ENCODE data around the gene NFE2L3. TPM values are rescaled to one million over a fixed set of nuclear protein-coding genes. Genes with fewer than 3 reads are reported as not detected.
"Not testable (repeated sequence)": the region's sequence is repeated elsewhere in the genome, so short reads cannot be mapped to it uniquely, and the experiment has no call there.

Gene NFE2L3
- total RNA-seq, 1 donor from 2014 or later = 2.8 TPM

DNA sequence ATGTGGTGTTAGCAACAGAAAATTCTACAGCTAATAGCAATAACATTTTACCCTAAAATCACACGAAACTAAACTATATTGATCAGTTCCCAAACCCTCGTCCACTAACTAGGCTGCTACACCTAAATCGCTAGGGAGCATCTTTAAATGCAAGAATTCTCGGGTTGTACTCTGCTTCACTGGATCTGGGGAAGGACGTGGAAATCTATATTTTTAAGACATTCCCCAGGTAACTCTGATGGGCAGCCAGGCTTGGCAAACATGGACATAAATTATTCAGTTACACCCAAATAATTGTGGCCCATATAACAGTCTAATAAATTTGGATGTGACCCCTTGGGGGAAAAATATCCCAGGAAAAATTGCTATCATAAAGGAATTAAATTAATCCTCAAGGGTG, 36.3 kb upstream of the NFE2L3 start:
- Mint-ChIP-seq H3K27me3 (ENCODE audit: unreplicated experiment) (no peaks in the 10 kb centered on the region), H3K36me3 (ENCODE audit: low read depth, unreplicated experiment) (no peaks in the 10 kb centered on the region), H3K4me3 (ENCODE audit: unreplicated experiment) (no peak overlapping the region), H3K27ac (ENCODE audit: unreplicated experiment) (no peak overlapping the region), H3K4me1 (ENCODE audit: unreplicated experiment) (peaks cover 14% of the 10 kb centered on the region), H3K9me3 (ENCODE audit: unreplicated experiment) (no peaks in the 10 kb centered on the region)
- TF ChIP-seq, protein P1, sequence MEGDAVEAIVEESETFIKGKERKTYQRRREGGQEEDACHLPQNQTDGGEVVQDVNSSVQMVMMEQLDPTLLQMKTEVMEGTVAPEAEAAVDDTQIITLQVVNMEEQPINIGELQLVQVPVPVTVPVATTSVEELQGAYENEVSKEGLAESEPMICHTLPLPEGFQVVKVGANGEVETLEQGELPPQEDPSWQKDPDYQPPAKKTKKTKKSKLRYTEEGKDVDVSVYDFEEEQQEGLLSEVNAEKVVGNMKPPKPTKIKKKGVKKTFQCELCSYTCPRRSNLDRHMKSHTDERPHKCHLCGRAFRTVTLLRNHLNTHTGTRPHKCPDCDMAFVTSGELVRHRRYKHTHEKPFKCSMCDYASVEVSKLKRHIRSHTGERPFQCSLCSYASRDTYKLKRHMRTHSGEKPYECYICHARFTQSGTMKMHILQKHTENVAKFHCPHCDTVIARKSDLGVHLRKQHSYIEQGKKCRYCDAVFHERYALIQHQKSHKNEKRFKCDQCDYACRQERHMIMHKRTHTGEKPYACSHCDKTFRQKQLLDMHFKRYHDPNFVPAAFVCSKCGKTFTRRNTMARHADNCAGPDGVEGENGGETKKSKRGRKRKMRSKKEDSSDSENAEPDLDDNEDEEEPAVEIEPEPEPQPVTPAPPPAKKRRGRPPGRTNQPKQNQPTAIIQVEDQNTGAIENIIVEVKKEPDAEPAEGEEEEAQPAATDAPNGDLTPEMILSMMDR (IDR thresholded peaks at IDR 0.05; ENCODE audit: unreplicated experiment) = no peak
- DNase-seq (ENCODE audit: low spot score) = no peak

DNA sequence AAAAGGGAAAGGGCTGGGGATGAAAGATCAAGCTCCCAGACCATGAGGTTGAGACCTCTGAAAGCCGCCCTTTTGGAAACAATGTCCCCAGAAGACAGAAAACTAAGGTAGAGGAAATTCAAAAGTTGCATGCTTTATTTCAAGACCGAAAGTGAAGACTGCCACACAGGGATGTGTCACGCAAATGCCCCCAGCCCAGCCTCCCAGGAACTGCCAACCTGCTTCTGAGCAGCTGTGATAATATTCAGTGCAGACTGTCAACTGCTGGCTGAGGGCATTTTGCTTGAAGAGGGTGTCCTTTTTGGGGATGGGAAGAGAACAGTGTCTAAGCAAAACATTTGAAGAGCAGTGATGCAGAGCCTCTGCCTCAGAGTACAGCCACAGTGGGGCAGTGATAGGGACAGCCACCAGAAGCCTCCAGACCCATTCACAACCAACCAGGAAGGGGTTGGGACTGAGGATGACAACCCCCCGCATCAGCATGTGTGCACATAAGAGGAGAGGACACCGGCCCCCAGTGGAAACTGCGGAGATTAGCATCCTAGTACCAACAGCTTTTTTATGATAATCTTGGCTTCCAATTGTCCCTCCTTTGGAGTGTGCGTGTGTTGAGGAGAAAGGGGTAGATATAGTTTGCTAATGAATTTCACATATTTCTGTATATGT, 34.7 kb upstream of the NFE2L3 start:
- no peak overlapping the region for H3K4me3 Mint-ChIP-seq (ENCODE audit: unreplicated experiment)
- no peaks in the 10 kb centered on the region for H3K36me3 Mint-ChIP-seq (ENCODE audit: low read depth, unreplicated experiment)
- no peak overlapping the region for H3K27ac Mint-ChIP-seq (ENCODE audit: unreplicated experiment)
- TF ChIP-seq, protein P1 (IDR thresholded peaks at IDR 0.05; ENCODE audit: unreplicated experiment) = no peak
- DNase-seq (ENCODE audit: low spot score) = no peak
- no peaks in the 10 kb centered on the region for H3K27me3 Mint-ChIP-seq (ENCODE audit: unreplicated experiment)
- no peaks in the 10 kb centered on the region for H3K9me3 Mint-ChIP-seq (ENCODE audit: unreplicated experiment)
- H3K4me1 Mint-ChIP-seq (ENCODE audit: unreplicated experiment) = peaks cover 14% of the 10 kb centered on the region

DNA sequence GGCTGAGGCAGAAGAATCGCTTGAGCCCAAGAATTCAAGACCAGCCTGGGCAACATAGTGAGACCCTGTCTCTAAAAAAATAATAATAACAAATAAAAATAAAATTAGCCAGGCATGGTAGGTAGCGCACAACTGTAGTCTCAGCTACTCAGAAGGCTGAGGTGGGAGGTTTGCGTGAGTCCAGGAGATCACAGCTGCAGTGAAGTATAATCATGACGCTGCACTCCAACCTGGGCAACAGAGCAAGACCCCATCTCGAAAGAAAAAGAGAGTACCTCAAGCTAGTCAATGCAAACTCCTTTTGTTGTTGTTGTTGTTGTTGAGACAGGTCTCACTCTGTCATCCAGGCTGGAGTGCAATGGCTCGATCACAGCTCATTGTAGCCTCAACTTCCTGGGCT, 34.0 kb upstream of the NFE2L3 start:
- H3K9me3 Mint-ChIP-seq (ENCODE audit: unreplicated experiment) = no peaks in the 10 kb centered on the region
- TF ChIP-seq, protein P1 (IDR thresholded peaks at IDR 0.05; ENCODE audit: unreplicated experiment) = no peak
- no peak overlapping the region for H3K4me3 Mint-ChIP-seq (ENCODE audit: unreplicated experiment)
- no peak for DNase-seq (ENCODE audit: low spot score)
- no peak overlapping the region for H3K27ac Mint-ChIP-seq (ENCODE audit: unreplicated experiment)
- H3K36me3 Mint-ChIP-seq (ENCODE audit: low read depth, unreplicated experiment) = no peaks in the 10 kb centered on the region
- H3K4me1 Mint-ChIP-seq (ENCODE audit: unreplicated experiment) = peaks cover 14% of the 10 kb centered on the region
- H3K27me3 Mint-ChIP-seq (ENCODE audit: unreplicated experiment) = no peaks in the 10 kb centered on the region

DNA sequence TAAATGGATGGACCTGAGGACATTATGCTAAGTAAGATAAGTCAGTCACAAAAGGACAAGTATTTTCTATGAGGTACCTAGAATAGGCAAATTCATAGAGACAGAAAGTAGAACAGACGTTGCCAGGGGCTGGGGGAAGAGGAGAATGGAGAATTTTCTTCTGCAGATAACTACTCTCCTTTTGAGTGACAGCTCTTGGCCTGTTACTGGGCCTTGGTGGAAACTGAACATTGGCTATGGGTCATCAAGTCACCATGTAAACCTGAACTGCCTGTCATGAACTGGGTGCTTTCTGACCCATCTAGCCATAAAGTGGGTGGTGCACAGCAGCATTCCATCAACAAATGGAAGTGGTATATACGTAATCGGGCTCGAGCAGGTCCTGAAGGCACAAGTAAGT, 29.3 kb upstream of the NFE2L3 start:
- DNase-seq (ENCODE audit: low spot score) = no peak
- Mint-ChIP-seq H3K4me3 (ENCODE audit: unreplicated experiment) (no peak overlapping the region), H3K27me3 (ENCODE audit: unreplicated experiment) (no peaks in the 10 kb centered on the region), H3K27ac (ENCODE audit: unreplicated experiment) (no peak overlapping the region), H3K9me3 (ENCODE audit: unreplicated experiment) (no peaks in the 10 kb centered on the region), H3K4me1 (ENCODE audit: unreplicated experiment) (no peaks in the 10 kb centered on the region), H3K36me3 (ENCODE audit: low read depth, unreplicated experiment) (no peaks in the 10 kb centered on the region)
- TF ChIP-seq, protein P1 (IDR thresholded peaks at IDR 0.05; ENCODE audit: unreplicated experiment) = no peak

DNA sequence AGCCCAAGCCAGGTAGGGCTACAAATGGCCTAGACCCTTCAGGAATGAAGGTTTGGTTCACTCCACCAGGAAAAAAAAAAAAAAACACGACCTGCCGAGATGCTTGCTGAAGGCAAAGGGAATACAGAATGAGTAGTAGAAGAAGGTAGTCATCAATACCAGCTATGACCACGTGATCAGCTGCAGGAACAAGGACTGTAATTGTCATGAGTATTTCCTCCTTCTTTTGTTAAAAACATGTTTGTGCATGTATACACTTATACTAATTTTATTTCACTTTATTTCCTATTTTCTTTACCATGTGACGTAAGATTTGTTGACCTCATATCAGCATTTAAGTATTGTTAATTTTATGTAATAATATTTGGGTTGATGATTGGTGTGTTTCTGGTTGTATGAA, 27.2 kb upstream of the NFE2L3 start:
- not testable (repeated sequence) for H3K4me3 Mint-ChIP-seq (ENCODE audit: unreplicated experiment); H3K4me1 Mint-ChIP-seq (ENCODE audit: unreplicated experiment); H3K9me3 Mint-ChIP-seq (ENCODE audit: unreplicated experiment); DNase-seq (ENCODE audit: low spot score); H3K27me3 Mint-ChIP-seq (ENCODE audit: unreplicated experiment); H3K27ac Mint-ChIP-seq (ENCODE audit: unreplicated experiment); H3K36me3 Mint-ChIP-seq (ENCODE audit: low read depth, unreplicated experiment)
